ENCODE results near the gene TEX36. TPM values are rescaled to one million over a fixed set of nuclear protein-coding genes. Genes with fewer than 3 reads are reported as not detected.

The TEX36 gene
- total RNA-seq, 4 donors from 2014 or later: not detected

GRCh38 chr10:125611756-125612155, 71.2 kb downstream of the TEX36 start:
- intact Hi-C loops (cut with DNase I; ENCODE audit: low total_unique reads): no loop called here
- 80 to 91% methylated on average over 1 of the region's 1 CpG for WGBS, 2 donors
- TF ChIP-seq POLR2A (IDR thresholded peaks at IDR 0.05) (no peak), CTCF (IDR thresholded peaks at IDR 0.05) (no peak)

GRCh38 chr10:125611216-125611615, 71.7 kb downstream of the TEX36 start:
- 47 to 61% methylated on average over 2 of the region's 2 CpGs for WGBS, 2 donors
- intact Hi-C loops (cut with DNase I; ENCODE audit: low total_unique reads): no loop called here
- H3K4me3 ChIP-seq (ENCODE audit: low read depth, poor library complexity, severe bottlenecking): no peak overlapping the region
- DNase-seq (ENCODE audit: low spot score in 2 of 2): no peak
- TF ChIP-seq POLR2A (IDR thresholded peaks at IDR 0.05): no peak
- no peak for TF ChIP-seq CTCF (IDR thresholded peaks at IDR 0.05)

More at GRCh38 chr10:125611756-125612155, 71.2 kb downstream of the TEX36 start:
- no peak overlapping the region for H3K4me3 ChIP-seq (ENCODE audit: low read depth, poor library complexity, severe bottlenecking)
- DNase-seq (ENCODE audit: low spot score in 2 of 2): no peak

GRCh38 chr10:125609859-125610258, 73.1 kb downstream of the TEX36 start:
- DNase-seq (ENCODE audit: low spot score in 2 of 2): no peak
- intact Hi-C loops (cut with DNase I; ENCODE audit: low total_unique reads): no loop called here
- no peak overlapping the region for H3K4me3 ChIP-seq (ENCODE audit: low read depth, poor library complexity, severe bottlenecking)
- 82 to 90% methylated on average over 4 of the region's 4 CpGs for WGBS, 2 donors
- TF ChIP-seq CTCF (IDR thresholded peaks at IDR 0.05) (no peak), POLR2A (IDR thresholded peaks at IDR 0.05) (no peak)

GRCh38 chr10:125608474-125608873, 74.5 kb downstream of the TEX36 start:
- TF ChIP-seq CTCF (IDR thresholded peaks at IDR 0.05): no peak
- TF ChIP-seq POLR2A (IDR thresholded peaks at IDR 0.05): no peak
- DNase-seq (ENCODE audit: low spot score in 2 of 2): no peak
- no peak overlapping the region for H3K4me3 ChIP-seq (ENCODE audit: low read depth, poor library complexity, severe bottlenecking)
- 91 to 92% methylated on average over 8 of the region's 8 CpGs for WGBS, 2 donors
- intact Hi-C loops (cut with DNase I; ENCODE audit: low total_unique reads): no loop called here

- TF ChIP-seq CTCF (IDR thresholded peaks at IDR 0.05): no peak
- TF ChIP-seq POLR2A (IDR thresholded peaks at IDR 0.05): no peak
- H3K4me3 ChIP-seq (ENCODE audit: low read depth, poor library complexity, severe bottlenecking): no peak overlapping the region
- 78 to 79% methylated on average over 7 of the region's 7 CpGs for WGBS, 2 donors
- intact Hi-C loops (cut with DNase I; ENCODE audit: low total_unique reads): no loop called here
- no peak for DNase-seq (ENCODE audit: low spot score in 2 of 2)
Observed at GRCh38 chr10:125607689-125608290, 75.2 kb downstream of the TEX36 start.
